NOMO-1 treated with dmso at 0.1 percent for 144 hours (cell line): ENCODE data around the gene AKT1.
A peak's percentile ranks its signal among the peaks of the same experiment; 100 is the strongest.
"Not testable (repeated sequence)": the region's sequence is repeated elsewhere in the genome, so short reads cannot be mapped to it uniquely, and the experiment has no call there.

ENCODE experiments used
- DNase-seq: peaks from one replicate; lab custom pipeline; 2025; ENCODE audit not compliant: unreplicated experiment; lab: John Stamatoyannopoulos, UW

Gene AKT1

GRCh38 chr14:104755621-104756020, 39.9 kb downstream of the AKT1 start:
- no peak for DNase-seq

DNA sequence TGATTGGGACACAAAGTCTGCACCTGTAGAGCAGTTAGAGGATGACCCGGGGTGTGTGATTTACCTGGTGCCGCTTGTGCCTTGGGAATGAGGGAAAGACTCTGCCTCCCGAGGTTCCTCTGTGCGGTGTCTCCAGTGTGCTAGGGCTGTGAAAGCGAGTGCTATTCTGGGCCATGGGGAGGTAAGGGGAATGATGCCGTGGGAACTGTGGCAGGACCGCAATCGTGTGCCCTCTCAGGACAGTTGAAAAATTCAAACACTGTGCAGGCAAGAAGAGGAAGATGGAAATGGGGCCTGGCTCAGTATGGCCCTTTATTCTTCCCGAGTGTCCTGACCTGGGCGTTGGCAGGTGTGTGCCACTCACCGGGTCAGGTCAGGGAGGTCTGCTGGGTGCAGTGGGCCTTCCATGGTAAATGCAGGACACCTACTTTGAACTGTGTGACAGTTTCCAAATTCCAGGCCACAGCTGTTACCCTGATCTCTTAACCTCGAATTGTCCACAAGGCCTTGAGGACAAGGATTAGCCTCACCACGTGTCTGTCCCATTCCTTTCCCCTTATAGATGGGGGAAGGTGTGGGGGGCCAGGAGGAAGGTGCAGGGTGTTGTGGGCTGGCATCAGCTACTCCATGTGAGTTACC, 41.2 kb downstream of the AKT1 start:
- DNase-seq, result no peak

GRCh38 chr14:104753528-104754212, 41.9 kb downstream of the AKT1 start:
- no peak for DNase-seq

- peak; percentile 100 for DNase-seq
These were observed 42.6 kb downstream of the AKT1 start, which contains the start of gene SIVA1 for GRCh38 chr14:104752735-104753527. Gene SIVA1 (plus strand): TSS chr14:104753147. CDS start chr14:104753202, 55 bp downstream.

GRCh38 chr14:104752423-104752734, 43.2 kb downstream of the AKT1 start:
- DNase-seq, result no peak

GRCh38 chr14:104751539-104752422, 43.8 kb downstream of the AKT1 start:
- DNase-seq, result peak; percentile 50

DNA sequence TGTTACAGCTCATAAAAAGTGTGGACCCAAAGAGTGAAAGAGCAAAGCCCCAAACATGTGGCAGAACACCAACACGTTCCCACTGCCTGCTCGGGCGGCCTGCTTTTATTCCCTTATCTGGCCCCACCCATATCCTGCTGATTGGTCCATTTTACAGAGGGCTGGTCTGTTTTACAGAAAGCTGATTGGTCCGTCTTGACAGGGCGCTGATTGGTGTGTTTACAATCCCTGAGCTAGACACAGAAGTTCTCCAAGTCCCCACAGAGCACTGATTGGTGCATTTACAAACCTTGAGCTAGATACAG, 44.8 kb downstream of the AKT1 start:
- not testable (repeated sequence) for DNase-seq

GRCh38 chr14:104750056-104750752, 45.3 kb downstream of the AKT1 start:
- DNase-seq, result no peak

GRCh38 chr14:104749111-104749649, 46.4 kb downstream of the AKT1 start:
- DNase-seq, result no peak

DNA sequence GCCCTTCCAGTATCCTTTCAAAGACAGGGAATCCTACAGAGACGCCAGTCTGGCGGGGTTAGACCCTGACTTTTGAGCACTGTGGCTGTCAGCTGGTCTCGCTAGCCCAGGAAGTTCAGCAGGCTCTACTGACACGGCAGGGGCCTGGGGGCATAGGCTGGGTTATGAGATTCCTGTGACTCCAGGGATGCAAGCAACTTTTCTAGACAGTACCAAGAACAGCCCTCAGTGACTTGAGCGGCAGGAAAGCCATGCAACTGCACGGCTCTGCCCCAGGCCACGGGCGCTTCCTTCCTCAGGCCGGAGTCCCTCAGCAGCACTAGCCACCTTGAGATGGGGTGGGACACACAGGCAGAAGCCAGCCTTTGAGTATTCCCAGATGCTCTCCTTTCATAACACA, 47.7 kb downstream of the AKT1 start:
- no peak for DNase-seq

- no peak for DNase-seq
These were observed 48.5 kb downstream of the AKT1 start for GRCh38 chr14:104746934-104747481.

GRCh38 chr14:104746071-104746545, 49.4 kb downstream of the AKT1 start:
- DNase-seq, result no peak

- DNase-seq, result no peak
These were observed 50.1 kb downstream of the AKT1 start for GRCh38 chr14:104745431-104745830.

DNA sequence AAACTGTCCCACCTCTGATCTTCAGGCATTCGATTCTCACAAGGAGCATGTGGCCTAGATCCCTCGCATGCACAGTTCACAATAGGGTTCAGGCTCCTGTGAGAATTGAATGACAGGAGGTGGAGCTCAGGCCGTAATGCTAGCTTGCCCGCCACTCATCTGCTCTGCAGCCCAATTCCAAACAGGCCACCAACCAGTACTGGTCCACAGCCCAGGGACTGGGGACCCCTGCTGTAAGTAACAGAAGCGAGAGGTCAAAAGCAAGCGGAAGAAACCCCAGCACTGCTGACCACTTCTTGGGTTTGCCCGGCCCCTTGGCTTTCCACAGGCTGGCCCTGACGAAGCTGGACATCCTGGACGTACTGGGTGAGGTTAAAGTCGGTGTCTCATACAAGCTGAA, 51.1 kb downstream of the AKT1 start:
- DNase-seq, result no peak

- no peak for DNase-seq
These were observed 51.8 kb downstream of the AKT1 start for GRCh38 chr14:104743461-104744380.

DNA sequence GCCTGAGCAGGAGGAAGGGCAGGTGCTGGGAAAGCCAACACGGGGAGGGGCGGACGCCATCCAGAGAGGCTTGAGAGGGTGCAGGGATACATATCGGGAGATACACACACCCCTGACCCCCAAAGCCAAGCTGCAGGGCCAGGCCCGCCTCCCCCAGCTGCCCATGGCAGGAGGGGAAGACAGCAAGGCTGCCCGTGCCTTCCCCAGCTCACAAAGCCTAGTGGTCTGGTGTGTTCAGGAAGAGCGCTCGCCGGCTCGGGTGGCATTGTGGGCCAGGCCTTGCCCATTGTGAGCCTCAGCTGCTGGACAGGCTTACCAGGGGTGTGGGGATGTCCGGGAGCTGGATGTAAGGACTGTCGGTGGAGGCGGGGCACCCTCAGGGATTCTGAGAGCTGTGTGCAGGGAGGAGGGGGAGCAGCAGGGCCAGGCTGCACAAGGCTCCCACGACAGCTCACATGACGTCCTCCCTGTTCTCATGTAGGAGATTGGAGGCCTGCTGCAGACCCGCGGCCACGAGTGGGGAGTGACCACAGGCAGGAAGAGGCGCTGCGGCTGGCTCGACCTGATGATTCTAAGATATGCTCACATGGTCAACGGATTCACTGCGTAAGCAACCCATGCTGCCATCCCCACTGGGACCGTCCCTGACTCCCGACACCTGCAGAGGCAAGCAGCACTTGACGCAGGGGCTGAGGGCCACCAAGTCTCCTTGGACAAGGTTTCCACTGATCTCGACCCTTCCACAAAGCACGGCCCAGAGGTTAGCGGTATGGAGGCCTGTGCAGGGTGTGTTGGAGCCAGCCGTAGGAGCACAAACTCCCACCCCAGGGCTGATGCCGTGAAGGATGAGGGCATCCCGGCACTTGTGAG, 52.7 kb downstream of the AKT1 start:
- no peak for DNase-seq

DNA sequence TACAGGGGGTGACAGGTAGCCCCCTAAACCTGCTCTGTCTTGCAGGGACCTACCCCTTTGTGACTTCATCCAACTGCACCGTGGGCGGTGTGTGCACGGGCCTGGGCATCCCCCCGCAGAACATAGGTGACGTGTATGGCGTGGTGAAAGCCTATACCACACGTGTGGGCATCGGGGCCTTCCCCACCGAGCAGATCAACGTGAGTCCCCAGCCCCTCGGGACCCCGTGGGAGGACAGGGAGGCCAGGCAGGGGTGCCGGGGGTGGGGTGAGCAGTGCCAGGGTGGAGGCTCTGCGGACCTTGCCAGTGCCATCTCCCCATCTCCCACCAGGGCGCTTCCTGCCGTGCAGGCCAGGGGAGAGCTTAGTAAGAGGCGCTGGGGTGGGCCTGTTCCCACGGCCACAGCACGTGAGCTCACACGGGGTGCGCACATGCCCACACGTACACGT, 53.7 kb downstream of the AKT1 start:
- DNase-seq, result no peak
